GM19324 (cell line): Measurements from ENCODE around the gene CLK2.
A peak's percentile ranks its signal among the peaks of the same experiment; 100 is the strongest.
"Not testable (repeated sequence)": the region's sequence is repeated elsewhere in the genome, so short reads cannot be mapped to it uniquely, and the experiment has no call there.

Experiments used
- ATAC-seq: cut with Tn5 transposase; IDR thresholded peaks from one replicate; pipeline ENCODE4 v1.9.1; 2021; ENCODE audit warnings: mild to moderate bottlenecking, moderate library complexity; ENCODE audit not compliant: unreplicated experiment, low FRiP score

CLK2 gene

GRCh38 chr1:155269381-155269780 lies 3.9 kb downstream of the CLK2 start:
- no peak for ATAC-seq

GRCh38 chr1:155268630-155269029 lies 4.7 kb downstream of the CLK2 start:
- ATAC-seq, result no peak

- no peak for ATAC-seq
Measured at GRCh38 chr1:155267373-155267772, 5.9 kb downstream of the CLK2 start.

GRCh38 chr1:155266553-155266952 lies 6.8 kb downstream of the CLK2 start:
- no peak for ATAC-seq

- ATAC-seq, result no peak
Measured at GRCh38 chr1:155263067-155263466, 10.2 kb downstream of the CLK2 start.

GRCh38 chr1:155261852-155262673 lies 11.2 kb downstream of the CLK2 start, which contains the start of gene SCAMP3:
TSS of gene SCAMP3 (minus strand) at chr1:155262360. CDS start at chr1:155262151, 209 bp downstream.
- peak; percentile 84 for ATAC-seq

GRCh38 chr1:155261493-155261851 lies 11.8 kb downstream of the CLK2 start:
- peak; percentile 4 for ATAC-seq

GRCh38 chr1:155260276-155260675 lies 13.0 kb downstream of the CLK2 start:
- no peak for ATAC-seq

GRCh38 chr1:155256058-155256852 lies 17.0 kb downstream of the CLK2 start:
- ATAC-seq, result no peak

- peak; percentile 50 for ATAC-seq
Measured at GRCh38 chr1:155255243-155256007, 17.9 kb downstream of the CLK2 start, which contains the start of gene ENTREP3. TSS of gene ENTREP3 (minus strand) at chr1:155255483. CDS start at chr1:155254877, 606 bp downstream.

- ATAC-seq, result no peak
Measured at GRCh38 chr1:155254714-155255242, 18.5 kb downstream of the CLK2 start.

GRCh38 chr1:155254228-155254713 lies 19.0 kb downstream of the CLK2 start:
- ATAC-seq, result no peak

- no peak for ATAC-seq
Measured at GRCh38 chr1:155253797-155254196, 19.5 kb downstream of the CLK2 start.

GRCh38 chr1:155253208-155253607 lies 20.1 kb downstream of the CLK2 start:
- no peak for ATAC-seq

- ATAC-seq, result no peak
Measured at GRCh38 chr1:155251566-155251965, 21.7 kb downstream of the CLK2 start.

- ATAC-seq, result peak; percentile 67
Measured at GRCh38 chr1:155250633-155251449, 22.5 kb downstream of the CLK2 start.

- ATAC-seq, result no peak
Measured at GRCh38 chr1:155250246-155250632, 23.1 kb downstream of the CLK2 start.

GRCh38 chr1:155247667-155248553 lies 25.4 kb downstream of the CLK2 start:
- ATAC-seq, result no peak

GRCh38 chr1:155246796-155247195 lies 26.5 kb downstream of the CLK2 start:
- ATAC-seq, result not testable (repeated sequence)
